Neutrophil (primary cell): ENCODE measurements around the gene MTCH1.

Experiments used
- H3K27ac ChIP-seq: fragments of 200-600 bp; sonication (generic); 2 replicates; pipeline ENCODE4 v1.5.1; 2016; ENCODE audit warnings: mild to moderate bottlenecking, moderate library complexity
- H3K27me3 ChIP-seq: fragments of 200-600 bp; sonication (generic); 2 replicates; pipeline ENCODE4 v1.6.0; 2016; ENCODE audit warnings: mild to moderate bottlenecking
- H3K36me3 ChIP-seq: fragments of 200-600 bp; sonication (generic); 2 replicates; pipeline ENCODE4 v1.5.1; 2017
- H3K4me1 ChIP-seq, 2 experiments: fragments of 200-600 bp in 1 of 2; sonication (generic) in 1 of 2; 1 replicate in 1 of 2; 2 replicates in 1 of 2; pipeline versions ENCODE4 v1.5.1 to v1.6.1; 2013 to 2016; ENCODE audit warnings: low read depth in 1 of 2, low read length in 1 of 2, mild to moderate bottlenecking in 1 of 2, moderate library complexity in 1 of 2; ENCODE audit not compliant: control insufficient read depth in 1 of 2, insufficient read depth in 1 of 2
- H3K4me3 ChIP-seq, 2 experiments: fragments of 200-600 bp in 1 of 2; sonication (generic) in 1 of 2; 1 replicate in 1 of 2; 2 replicates in 1 of 2; pipeline ENCODE4 v1.5.1; 2013 to 2016; ENCODE audit warnings: low read depth in 1 of 2, low read length in 1 of 2, mild to moderate bottlenecking in 1 of 2, moderate library complexity in 1 of 2
- H3K9me3 ChIP-seq: fragments of 200-600 bp; sonication (generic); 2 replicates; pipeline ENCODE4 v1.5.1; 2016
- CTCF ChIP-seq: fragments of 200-600 bp; sonication (generic); IDR thresholded peaks from 2 replicates; pipeline ENCODE4 v1.5.1; 2016; ENCODE audit warnings: antibody characterized with exemption

Gene MTCH1

GRCh38 chr6:36964349-36964748, 21.6 kb downstream of the MTCH1 start:
- Histone ChIP-seq H3K4me3 (no peak overlapping the region), H3K4me1 (peaks cover 14 to 17% of the 10 kb centered on the region in 2 experiments), H3K27ac (peak overlapping the region; percentile 71), H3K9me3 (no peaks in the 10 kb centered on the region), H3K36me3 (peaks cover 32% of the 10 kb centered on the region), H3K27me3 (peaks cover 27% of the 10 kb centered on the region)
- TF ChIP-seq CTCF, result no peak

DNA sequence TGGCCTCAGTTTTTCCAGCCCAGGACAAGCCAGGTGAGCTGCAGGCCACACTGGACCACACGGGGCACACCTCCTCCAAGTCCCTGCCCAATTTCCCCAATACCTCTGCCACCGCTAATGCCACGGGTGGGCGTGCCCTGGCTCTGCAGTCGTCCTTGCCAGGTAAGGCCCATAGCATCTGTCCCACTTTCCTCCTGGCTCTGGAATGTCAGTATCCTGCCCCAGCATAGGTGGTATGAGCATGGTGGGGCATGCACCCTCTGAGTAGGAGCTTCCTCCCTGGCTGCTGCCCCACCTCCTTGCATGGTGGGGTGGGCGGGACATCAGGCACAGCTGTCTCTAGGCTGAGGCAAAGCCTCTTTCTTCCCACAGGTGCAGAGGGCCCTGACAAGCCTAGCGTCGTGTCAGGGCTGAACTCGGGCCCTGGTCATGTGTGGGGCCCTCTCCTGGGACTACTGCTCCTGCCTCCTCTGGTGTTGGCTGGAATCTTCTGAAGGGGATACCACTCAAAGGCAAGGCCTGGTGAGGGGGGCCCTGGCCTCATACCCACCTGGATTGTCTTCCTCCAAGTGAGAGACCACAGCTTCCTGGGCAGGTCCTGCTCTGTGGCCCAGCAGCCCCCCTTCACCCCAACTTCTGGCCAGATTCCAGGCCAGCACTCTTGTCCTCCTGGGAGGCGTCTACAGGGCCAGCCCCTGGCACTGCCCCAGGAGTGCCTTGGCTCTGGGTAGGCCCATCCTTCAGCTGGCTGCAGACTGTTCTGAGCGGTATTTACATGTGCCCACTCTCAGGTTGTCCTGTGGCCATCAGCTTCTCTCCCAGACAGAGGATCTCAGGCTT, 22.3 kb downstream of the MTCH1 start:
- no peak for TF ChIP-seq CTCF
- Histone ChIP-seq H3K4me1 (peaks cover 14 to 17% of the 10 kb centered on the region in 2 experiments), H3K4me3 (no peak overlapping the region), H3K27me3 (peaks cover 33% of the 10 kb centered on the region), H3K36me3 (peaks cover 26% of the 10 kb centered on the region), H3K27ac (peak overlapping the region; percentile 71), H3K9me3 (no peaks in the 10 kb centered on the region)

DNA sequence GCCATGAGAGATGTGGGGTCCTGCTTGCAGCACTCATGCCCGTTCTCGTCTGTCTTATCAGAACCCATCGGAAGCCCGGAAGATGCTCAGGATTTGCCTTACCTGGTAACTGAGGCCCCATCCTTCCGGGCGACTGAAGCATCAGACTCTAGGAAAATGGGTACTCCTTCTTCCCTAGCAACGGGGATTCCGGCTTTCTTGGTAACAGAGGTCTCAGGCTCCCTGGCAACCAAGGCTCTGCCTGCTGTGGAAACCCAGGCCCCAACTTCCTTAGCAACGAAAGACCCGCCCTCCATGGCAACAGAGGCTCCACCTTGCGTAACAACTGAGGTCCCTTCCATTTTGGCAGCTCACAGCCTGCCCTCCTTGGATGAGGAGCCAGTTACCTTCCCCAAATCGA, 23.1 kb downstream of the MTCH1 start:
- H3K4me3 ChIP-seq, result no peak overlapping the region
- no peaks in the 10 kb centered on the region for H3K9me3 ChIP-seq
- H3K36me3 ChIP-seq, result peaks cover 18% of the 10 kb centered on the region
- no peak for TF ChIP-seq CTCF
- peaks cover 14 to 17% of the 10 kb centered on the region in 2 experiments for H3K4me1 ChIP-seq
- H3K27me3 ChIP-seq, result peaks cover 41% of the 10 kb centered on the region
- H3K27ac ChIP-seq, result peak overlapping the region; percentile 71

- peaks cover 53% of the 10 kb centered on the region for H3K27me3 ChIP-seq
- no peaks in the 10 kb centered on the region for H3K9me3 ChIP-seq
- no peak for TF ChIP-seq CTCF
- H3K27ac ChIP-seq, result no peak overlapping the region
- H3K36me3 ChIP-seq, result peaks cover 7% of the 10 kb centered on the region
- no peak overlapping the region for H3K4me3 ChIP-seq
- peaks cover 14 to 17% of the 10 kb centered on the region in 2 experiments for H3K4me1 ChIP-seq
Measured at GRCh38 chr6:36961441-36962435, 24.3 kb downstream of the MTCH1 start.

GRCh38 chr6:36959555-36960250, 26.3 kb downstream of the MTCH1 start:
- TF ChIP-seq CTCF, result no peak
- H3K36me3 ChIP-seq, result no peaks in the 10 kb centered on the region
- peaks cover 14 to 17% of the 10 kb centered on the region in 2 experiments for H3K4me1 ChIP-seq
- no peaks in the 10 kb centered on the region for H3K9me3 ChIP-seq
- H3K27me3 ChIP-seq, result peaks cover 73% of the 10 kb centered on the region
- H3K27ac ChIP-seq, result no peak overlapping the region
- no peak overlapping the region for H3K4me3 ChIP-seq
